Neural progenitor cell (in vitro differentiated cells): Measurements from ENCODE around the gene XRN1.

Source experiments
- CTCF ChIP-seq: fragments of 200-600 bp; sonication (generic); IDR thresholded peaks from 2 replicates; pipeline ENCODE4 v1.5.1; 2017; ENCODE audit warnings: antibody characterized with exemption, mild to moderate bottlenecking
- EZH2phosphoT487 ChIP-seq: fragments of 200-600 bp; sonication (generic); IDR thresholded peaks from 2 replicates; pipeline ENCODE4 v1.6.1; 2017; ENCODE audit warnings: antibody characterized with exemption

- TF ChIP-seq CTCF (no peak), EZH2phosphoT487 (no peak)
Observed at GRCh38 chr3:142460689-142461088, 12.9 kb upstream of the XRN1 start.
